ENCODE measurements around the gene PCBP4.
A peak's percentile ranks its signal among the peaks of the same experiment; 100 is the strongest.

The PCBP4 gene

GRCh38 chr3:51982352-51982837 lies 15.1 kb upstream of the PCBP4 start:
- H4K20me1 ChIP-seq: peaks cover 0 to 10% (median 0%) of the 10 kb centered on the region in 11 experiments; a peak in 3 of 22 replicates
- 0 out of 22 replicates have a peak, but pooled peaks cover 0 to 7% (median 0%) of the 10 kb centered on the region in 11 experiments for H3K9me3 ChIP-seq (replicated peaks in 1 of 11)
- TF ChIP-seq Cebpa-rat (IDR thresholded peaks at IDR 0.05): no peak
- peak overlapping the region; percentile 87 to 97 (median 93) for H3K4me2 ChIP-seq
- H3K9ac ChIP-seq: peak overlapping the region; percentile 80 to 92 (median 87)
- no peaks in the 10 kb centered on the region for H3K27me3 ChIP-seq
- H3K4me3 ChIP-seq: peak overlapping the region; percentile 59 to 84 (median 68)
- H3K27ac ChIP-seq: peak overlapping the region; percentile 78 to 95 (median 86); a peak in 21 of 22 replicates
- H3K36me3 ChIP-seq: peaks cover 0 to 19% (median 8%) of the 10 kb centered on the region in 11 experiments; a peak in 8 of 22 replicates
- H3K4me1 ChIP-seq: peaks cover 39 to 54% (median 47%) of the 10 kb centered on the region in 10 experiments

GRCh38 chr3:51980253-51980652 lies 13.0 kb upstream of the PCBP4 start:
- H3K4me2 ChIP-seq: 0 out of 22 replicates have a peak overlapping the region, but pooled peaks of 1 of the 11 experiments have one; percentile 96
- no peak for TF ChIP-seq Cebpa-rat (IDR thresholded peaks at IDR 0.05)
- peaks cover 0 to 12% (median 0%) of the 10 kb centered on the region in 11 experiments; a peak in 2 of 22 replicates for H4K20me1 ChIP-seq
- no peaks in the 10 kb centered on the region for H3K27me3 ChIP-seq
- no peak overlapping the region for H3K4me3 ChIP-seq
- peaks cover 0 to 19% (median 8%) of the 10 kb centered on the region in 11 experiments; a peak in 8 of 22 replicates for H3K36me3 ChIP-seq
- no peak overlapping the region for H3K27ac ChIP-seq
- H3K4me1 ChIP-seq: peaks cover 61 to 75% (median 68%) of the 10 kb centered on the region in 10 experiments
- 0 out of 22 replicates have a peak, but pooled peaks cover 0 to 7% (median 0%) of the 10 kb centered on the region in 11 experiments for H3K9me3 ChIP-seq (replicated peaks in 1 of 11)
- H3K9ac ChIP-seq: peak overlapping the region in 2 of 11 experiments; percentile 16 to 40; a peak in 1 of 22 replicates

GRCh38 chr3:51978143-51978502 lies 10.9 kb upstream of the PCBP4 start:
- Histone ChIP-seq H4K20me1 (peaks cover 0 to 12% (median 0%) of the 10 kb centered on the region in 11 experiments; a peak in 2 of 22 replicates), H3K9me3 (replicated peaks in 1 of 11) (0 out of 22 replicates have a peak, but pooled peaks cover 0 to 7% (median 0%) of the 10 kb centered on the region in 11 experiments), H3K4me1 (peaks cover 58 to 73% (median 67%) of the 10 kb centered on the region in 10 experiments), H3K27ac (no peak overlapping the region), H3K4me2 (peak overlapping the region in 5 of 11 experiments; percentile 66 to 98 (median 93); a peak in 2 of 22 replicates), H3K4me3 (no peak overlapping the region), H3K36me3 (peaks cover 0 to 19% (median 8%) of the 10 kb centered on the region in 11 experiments; a peak in 8 of 22 replicates), H3K27me3 (no peaks in the 10 kb centered on the region), H3K9ac (no peak overlapping the region)
- no peak for TF ChIP-seq Cebpa-rat (IDR thresholded peaks at IDR 0.05)

GRCh38 chr3:51977446-51978142 lies 10.3 kb upstream of the PCBP4 start:
- 0 out of 22 replicates have a peak overlapping the region, but pooled peaks of 1 of the 11 experiments have one; percentile 2 for H3K27ac ChIP-seq
- H3K9me3 ChIP-seq (replicated peaks in 1 of 11): 0 out of 22 replicates have a peak, but pooled peaks cover 0 to 7% (median 0%) of the 10 kb centered on the region in 11 experiments
- peaks cover 62 to 76% (median 69%) of the 10 kb centered on the region in 10 experiments for H3K4me1 ChIP-seq
- H3K9ac ChIP-seq: peak overlapping the region in 1 of 11 experiments; percentile 6; a peak in 1 of 22 replicates
- no peak overlapping the region for H3K4me3 ChIP-seq
- H3K36me3 ChIP-seq: peaks cover 0 to 19% (median 8%) of the 10 kb centered on the region in 11 experiments; a peak in 8 of 22 replicates
- TF ChIP-seq Cebpa-rat (IDR thresholded peaks at IDR 0.05): no peak
- H3K27me3 ChIP-seq: no peaks in the 10 kb centered on the region
- peak overlapping the region; percentile 26 to 98 (median 89); a peak in 20 of 22 replicates for H3K4me2 ChIP-seq
- peaks cover 0 to 12% (median 0%) of the 10 kb centered on the region in 11 experiments; a peak in 2 of 22 replicates for H4K20me1 ChIP-seq

GRCh38 chr3:51975852-51976549 lies 8.7 kb upstream of the PCBP4 start:
- Histone ChIP-seq H3K9me3 (replicated peaks in 1 of 11) (0 out of 22 replicates have a peak, but pooled peaks cover 0 to 7% (median 0%) of the 10 kb centered on the region in 11 experiments), H3K27me3 (no peaks in the 10 kb centered on the region), H3K4me1 (peaks cover 62 to 76% (median 69%) of the 10 kb centered on the region in 10 experiments), H3K36me3 (peaks cover 0 to 26% (median 13%) of the 10 kb centered on the region in 11 experiments; a peak in 11 of 22 replicates), H3K27ac (peak overlapping the region in 1 of 11 experiments; percentile 89; a peak in 1 of 22 replicates), H3K4me3 (peak overlapping the region; percentile 69 to 92 (median 77); a peak in 18 of 20 replicates), H3K9ac (peak overlapping the region in 6 of 11 experiments; percentile 82 to 90 (median 86); a peak in 8 of 22 replicates), H3K4me2 (peak overlapping the region; percentile 89 to 98 (median 95)), H4K20me1 (peaks cover 0 to 18% (median 0%) of the 10 kb centered on the region in 11 experiments; a peak in 5 of 22 replicates)
- no peak for TF ChIP-seq Cebpa-rat (IDR thresholded peaks at IDR 0.05)

GRCh38 chr3:51974963-51975851 lies 8.0 kb upstream of the PCBP4 start, which contains the start of gene ABHD14A:
ABHD14A (plus strand) TSS chr3:51975064; CDS start chr3:51975136, 72 bp downstream.
- no peaks in the 10 kb centered on the region for H3K27me3 ChIP-seq
- H4K20me1 ChIP-seq: peaks cover 0 to 26% (median 1%) of the 10 kb centered on the region in 11 experiments; a peak in 8 of 22 replicates
- H3K4me1 ChIP-seq: peaks cover 60 to 77% (median 75%) of the 10 kb centered on the region in 10 experiments
- peak within 1 kb of the TSS; percentile 89 to 98 (median 95) for H3K4me2 ChIP-seq
- TF ChIP-seq Cebpa-rat (IDR thresholded peaks at IDR 0.05): no peak
- H3K9ac ChIP-seq: peak within 1 kb of the TSS; percentile 81 to 91 (median 87)
- H3K36me3 ChIP-seq: peaks cover 0 to 26% (median 9%) of the 10 kb centered on the region in 11 experiments; a peak in 10 of 22 replicates
- peak within 1 kb of the TSS; percentile 73 to 92 (median 86); a peak in 21 of 22 replicates for H3K27ac ChIP-seq
- H3K9me3 ChIP-seq (replicated peaks in 1 of 11): 0 out of 22 replicates have a peak, but pooled peaks cover 0 to 5% (median 0%) of the 10 kb centered on the region in 11 experiments
- peak within 1 kb of the TSS; percentile 69 to 92 (median 77) for H3K4me3 ChIP-seq

GRCh38 chr3:51974277-51974962 lies 7.2 kb upstream of the PCBP4 start:
- no peaks in the 10 kb centered on the region for H3K9me3 ChIP-seq (replicated peaks in 1 of 11)
- peak overlapping the region; percentile 69 to 92 (median 77) for H3K4me3 ChIP-seq
- H3K4me1 ChIP-seq: peaks cover 67 to 85% (median 83%) of the 10 kb centered on the region in 10 experiments
- TF ChIP-seq Cebpa-rat (IDR thresholded peaks at IDR 0.05): no peak
- peaks cover 0 to 26% (median 6%) of the 10 kb centered on the region in 11 experiments; a peak in 8 of 22 replicates for H3K36me3 ChIP-seq
- H4K20me1 ChIP-seq: peaks cover 0 to 34% (median 5%) of the 10 kb centered on the region in 11 experiments; a peak in 9 of 22 replicates
- peak overlapping the region; percentile 81 to 91 (median 87) for H3K9ac ChIP-seq
- H3K27me3 ChIP-seq: no peaks in the 10 kb centered on the region
- H3K27ac ChIP-seq: peak overlapping the region; percentile 45 to 92 (median 86); a peak in 21 of 22 replicates
- peak overlapping the region; percentile 89 to 98 (median 95) for H3K4me2 ChIP-seq

Measured in BLaER1 treated with 17β-estradiol and CSF1 and Interleukin-3, amounts not matched to agents 10 nM and 100 nM (cell line).